ENCODE results near the gene PLA2G4C. TPM values are rescaled to one million over a fixed set of nuclear protein-coding genes. Genes with fewer than 3 reads are reported as not detected.
"Not testable (repeated sequence)": the region's sequence is repeated elsewhere in the genome, so short reads cannot be mapped to it uniquely, and the experiment has no call there.

The PLA2G4C gene
- total and polyA plus RNA-seq, 2 experiments from 2014 or later, result 1.5 to 5.5 TPM

- no peaks in the 10 kb centered on the region for H3K4me1 ChIP-seq (ENCODE audit: low read depth)
- no peaks in the 10 kb centered on the region for H3K36me3 ChIP-seq
- no peak overlapping the region for H3K4me3 ChIP-seq
- no peak for TF ChIP-seq CTCF (IDR thresholded peaks at IDR 0.05; ENCODE audit: low read depth, low read length)
- H3K9me3 ChIP-seq (ENCODE audit: low read depth), result no peaks in the 10 kb centered on the region
- DNase-seq (ENCODE audit: low read depth in 1 of 2, low spot score in 1 of 2), result no peak
- no peak overlapping the region for H3K27ac ChIP-seq
- H3K27me3 ChIP-seq, result no peaks in the 10 kb centered on the region
These were observed 14.9 kb downstream of the PLA2G4C start for GRCh38 chr19:48095612-48096175.

- Histone ChIP-seq H3K27me3 (no peaks in the 10 kb centered on the region), H3K36me3 (no peaks in the 10 kb centered on the region), H3K4me1 (ENCODE audit: low read depth) (no peaks in the 10 kb centered on the region), H3K9me3 (ENCODE audit: low read depth) (no peaks in the 10 kb centered on the region), H3K27ac (no peak overlapping the region), H3K4me3 (no peak overlapping the region)
- no peak for TF ChIP-seq CTCF (IDR thresholded peaks at IDR 0.05; ENCODE audit: low read depth, low read length)
- no peak for DNase-seq (ENCODE audit: low read depth in 1 of 2, low spot score in 1 of 2)
These were observed 15.8 kb downstream of the PLA2G4C start for GRCh38 chr19:48094855-48095203.

GRCh38 chr19:48094129-48094854 lies 16.3 kb downstream of the PLA2G4C start:
- no peak overlapping the region for H3K4me3 ChIP-seq
- TF ChIP-seq CTCF (IDR thresholded peaks at IDR 0.05; ENCODE audit: low read depth, low read length), result no peak
- no peaks in the 10 kb centered on the region for H3K4me1 ChIP-seq (ENCODE audit: low read depth)
- no peak overlapping the region for H3K27ac ChIP-seq
- no peaks in the 10 kb centered on the region for H3K36me3 ChIP-seq
- H3K27me3 ChIP-seq, result no peaks in the 10 kb centered on the region
- DNase-seq (ENCODE audit: low read depth in 1 of 2, low spot score in 1 of 2), result no peak
- H3K9me3 ChIP-seq (ENCODE audit: low read depth), result no peaks in the 10 kb centered on the region

GRCh38 chr19:48091111-48091718 lies 19.4 kb downstream of the PLA2G4C start:
- H3K27ac ChIP-seq; H3K4me3 ChIP-seq; H3K27me3 ChIP-seq; H3K4me1 ChIP-seq (ENCODE audit: low read depth); H3K9me3 ChIP-seq (ENCODE audit: low read depth); H3K36me3 ChIP-seq: not testable (repeated sequence)
- DNase-seq (ENCODE audit: low read depth in 1 of 2, low spot score in 1 of 2), result peak in 1 of 2 donors; percentile 74

GRCh38 chr19:48090281-48090802 lies 20.3 kb downstream of the PLA2G4C start:
- Histone ChIP-seq H3K36me3 (no peaks in the 10 kb centered on the region), H3K27me3 (no peaks in the 10 kb centered on the region), H3K4me3 (no peak overlapping the region), H3K4me1 (ENCODE audit: low read depth) (no peaks in the 10 kb centered on the region), H3K9me3 (ENCODE audit: low read depth) (no peaks in the 10 kb centered on the region), H3K27ac (no peak overlapping the region)
- TF ChIP-seq CTCF (IDR thresholded peaks at IDR 0.05; ENCODE audit: low read depth, low read length), result no peak
- DNase-seq (ENCODE audit: low read depth in 1 of 2, low spot score in 1 of 2), result no peak

- not testable (repeated sequence) for H3K4me3 ChIP-seq; H3K36me3 ChIP-seq; DNase-seq (ENCODE audit: low read depth in 1 of 2, low spot score in 1 of 2); H3K27ac ChIP-seq; H3K27me3 ChIP-seq; H3K4me1 ChIP-seq (ENCODE audit: low read depth); H3K9me3 ChIP-seq (ENCODE audit: low read depth)
These were observed 21.6 kb downstream of the PLA2G4C start for GRCh38 chr19:48088991-48089390.

Data from cardiac muscle cell (in vitro differentiated cells and primary cell).